Activated CD4-positive, alpha-beta T cell treated with anti-CD3 and anti-CD28 coated beads for 4 hours (primary cell): ENCODE measurements around the gene ATRNL1.
"Not testable (repeated sequence)": the region's sequence is repeated elsewhere in the genome, so short reads cannot be mapped to it uniquely, and the experiment has no call there.

Experiments
- DNase-seq, 2 donors: peaks; one replicate each; pipeline ENCODE4 v3.0.0-alpha.2; 2020

The ATRNL1 gene

GRCh38 chr10:115091161-115091560, 2.0 kb upstream of the ATRNL1 start:
- DNase-seq: no peak

- no peak for DNase-seq
Measured at GRCh38 chr10:115092258-115092554, 959 bp upstream of the ATRNL1 start.

- DNase-seq: peak; percentile 9 to 15
Measured at GRCh38 chr10:115092555-115093285, 445 bp upstream of the ATRNL1 start.

- no peak for DNase-seq
Measured at GRCh38 chr10:115093776-115094408, 727 bp downstream of the ATRNL1 start.

- no peak for DNase-seq
Measured at GRCh38 chr10:115094416-115095140, 1.4 kb downstream of the ATRNL1 start.

- no peak for DNase-seq
Measured at GRCh38 chr10:115095758-115096157, 2.6 kb downstream of the ATRNL1 start.

GRCh38 chr10:115103700-115104099, 10.5 kb downstream of the ATRNL1 start:
- DNase-seq: no peak

- not testable (repeated sequence) for DNase-seq
Measured at GRCh38 chr10:115105411-115105810, 12.2 kb downstream of the ATRNL1 start.

GRCh38 chr10:115107830-115108229, 14.7 kb downstream of the ATRNL1 start:
- no peak for DNase-seq

- no peak for DNase-seq
Measured at GRCh38 chr10:115117301-115117700, 24.1 kb downstream of the ATRNL1 start.

- DNase-seq: no peak
Measured at GRCh38 chr10:115118346-115118745, 25.2 kb downstream of the ATRNL1 start.

- no peak for DNase-seq
Measured at GRCh38 chr10:115125505-115125904, 32.3 kb downstream of the ATRNL1 start.

- no peak for DNase-seq
Measured at GRCh38 chr10:115129752-115130151, 36.6 kb downstream of the ATRNL1 start.

- no peak for DNase-seq
Measured at GRCh38 chr10:115136616-115137015, 43.5 kb downstream of the ATRNL1 start.

- DNase-seq: no peak
Measured at GRCh38 chr10:115141254-115141653, 48.1 kb downstream of the ATRNL1 start.

GRCh38 chr10:115157357-115157756, 64.2 kb downstream of the ATRNL1 start:
- DNase-seq: no peak

GRCh38 chr10:115163129-115163528, 70.0 kb downstream of the ATRNL1 start:
- DNase-seq: no peak

- no peak for DNase-seq
Measured at GRCh38 chr10:115164220-115164619, 71.1 kb downstream of the ATRNL1 start.

- DNase-seq: no peak
Measured at GRCh38 chr10:115167751-115168150, 74.6 kb downstream of the ATRNL1 start.

- no peak for DNase-seq
Measured at GRCh38 chr10:115171392-115171960, 78.3 kb downstream of the ATRNL1 start.

GRCh38 chr10:115173915-115174443, 80.8 kb downstream of the ATRNL1 start:
- no peak for DNase-seq

- DNase-seq: not testable (repeated sequence)
Measured at GRCh38 chr10:115207276-115207675, 114.1 kb downstream of the ATRNL1 start.

- DNase-seq: no peak
Measured at GRCh38 chr10:115209133-115209532, 116.0 kb downstream of the ATRNL1 start.

GRCh38 chr10:115214829-115215228, 121.7 kb downstream of the ATRNL1 start:
- no peak for DNase-seq
